ENCODE results near the gene BICD1. TPM values are rescaled to one million over a fixed set of nuclear protein-coding genes. Genes with fewer than 3 reads are reported as not detected.
A peak's percentile ranks its signal among the peaks of the same experiment; 100 is the strongest.

Gene BICD1
- total and polyA plus RNA-seq, 8 donors = 13.6 to 21.2 (median 19.6) TPM

DNA sequence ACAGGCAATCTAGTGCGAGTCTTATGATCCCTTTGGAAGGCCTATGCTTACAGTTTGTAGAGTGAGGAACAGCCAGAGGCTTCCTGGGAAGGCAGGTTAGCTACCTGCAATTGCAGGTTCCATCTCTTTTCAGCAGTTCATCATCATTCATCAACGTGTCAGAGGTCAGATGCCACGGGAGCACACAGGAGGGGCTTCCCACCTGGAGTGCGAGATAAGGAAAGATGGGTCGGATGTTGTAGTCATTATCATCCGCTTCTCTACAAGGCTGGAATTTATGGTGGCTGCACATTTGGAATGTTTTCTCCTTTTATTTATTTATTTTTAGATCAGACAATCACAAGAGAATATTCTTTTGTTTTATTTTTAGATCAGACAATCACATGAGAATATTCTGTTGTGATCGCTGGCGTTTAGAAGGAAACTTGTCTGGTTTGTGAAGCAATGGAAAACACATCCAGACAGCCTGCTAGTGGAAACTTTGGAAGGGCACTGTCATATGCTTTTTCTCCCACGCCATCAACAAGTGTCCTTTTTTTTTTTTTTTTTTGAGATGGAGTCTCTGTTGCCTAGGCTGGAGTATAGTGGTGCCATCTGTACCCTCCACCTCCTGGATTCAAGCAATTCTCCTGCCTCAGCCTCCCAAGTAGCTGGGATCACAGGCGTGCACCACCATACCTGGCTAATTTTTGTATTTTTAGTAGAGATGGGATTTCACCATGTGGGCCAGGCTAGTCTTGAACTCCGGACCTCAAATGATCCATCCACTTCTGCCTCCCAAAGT lies 1.9 kb upstream of the BICD1 start:
- no peak for DNase-seq
- intact Hi-C loops (cut with DNase I) = no loop called here
- H3K27me3 ChIP-seq = peaks cover 0 to 17% of the 10 kb centered on the region in 2 donors
- no peak overlapping the region for H3K27ac ChIP-seq
- H3K4me1 ChIP-seq = peaks cover 0 to 29% of the 10 kb centered on the region in 2 donors
- ATAC-seq = no peak
- H3K4me3 ChIP-seq = no peak overlapping the region
- TF ChIP-seq, protein P1, sequence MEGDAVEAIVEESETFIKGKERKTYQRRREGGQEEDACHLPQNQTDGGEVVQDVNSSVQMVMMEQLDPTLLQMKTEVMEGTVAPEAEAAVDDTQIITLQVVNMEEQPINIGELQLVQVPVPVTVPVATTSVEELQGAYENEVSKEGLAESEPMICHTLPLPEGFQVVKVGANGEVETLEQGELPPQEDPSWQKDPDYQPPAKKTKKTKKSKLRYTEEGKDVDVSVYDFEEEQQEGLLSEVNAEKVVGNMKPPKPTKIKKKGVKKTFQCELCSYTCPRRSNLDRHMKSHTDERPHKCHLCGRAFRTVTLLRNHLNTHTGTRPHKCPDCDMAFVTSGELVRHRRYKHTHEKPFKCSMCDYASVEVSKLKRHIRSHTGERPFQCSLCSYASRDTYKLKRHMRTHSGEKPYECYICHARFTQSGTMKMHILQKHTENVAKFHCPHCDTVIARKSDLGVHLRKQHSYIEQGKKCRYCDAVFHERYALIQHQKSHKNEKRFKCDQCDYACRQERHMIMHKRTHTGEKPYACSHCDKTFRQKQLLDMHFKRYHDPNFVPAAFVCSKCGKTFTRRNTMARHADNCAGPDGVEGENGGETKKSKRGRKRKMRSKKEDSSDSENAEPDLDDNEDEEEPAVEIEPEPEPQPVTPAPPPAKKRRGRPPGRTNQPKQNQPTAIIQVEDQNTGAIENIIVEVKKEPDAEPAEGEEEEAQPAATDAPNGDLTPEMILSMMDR (IDR thresholded peaks at IDR 0.05) = no peak
- H3K36me3 ChIP-seq = no peaks in the 10 kb centered on the region
- H3K9me3 ChIP-seq = no peaks in the 10 kb centered on the region

DNA sequence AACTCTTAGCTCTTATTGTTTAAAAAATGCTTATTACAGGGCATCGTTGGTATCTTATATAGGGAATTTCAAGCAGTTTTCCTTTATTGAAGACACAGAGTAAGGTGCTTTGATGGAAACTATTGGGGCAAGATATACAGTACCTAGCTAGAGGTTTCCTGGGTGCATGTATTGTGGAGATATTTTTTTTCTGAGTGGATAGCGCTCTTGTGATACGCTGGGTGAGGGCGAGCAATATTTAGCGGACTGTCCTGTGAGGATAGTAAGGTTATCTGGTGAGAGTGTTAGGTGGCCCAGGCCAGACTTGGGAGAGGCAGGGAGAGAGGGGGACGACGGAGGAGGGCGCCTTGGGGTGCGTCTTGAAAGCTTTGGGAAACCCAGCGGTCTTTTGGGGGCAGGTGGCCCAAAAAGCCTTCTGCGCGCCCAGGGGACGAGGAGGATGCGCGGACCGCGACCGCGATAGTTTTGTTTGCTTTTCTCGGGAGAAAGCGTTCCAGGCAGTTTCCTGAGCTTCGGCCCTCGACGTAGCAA lies 596 bp upstream of the BICD1 start:
- TF ChIP-seq, protein P1 (IDR thresholded peaks at IDR 0.05) = no peak
- Histone ChIP-seq H3K4me3 (peak overlapping the region; percentile 80 to 92), H3K27ac (peak overlapping the region; percentile 73 to 83), H3K36me3 (no peaks in the 10 kb centered on the region), H3K27me3 (peaks cover 0 to 17% of the 10 kb centered on the region in 2 donors), H3K4me1 (peaks cover 0 to 29% of the 10 kb centered on the region in 2 donors), H3K9me3 (no peaks in the 10 kb centered on the region)
- intact Hi-C loops (cut with DNase I) = no loop called here
- DNase-seq (no peak), ATAC-seq (peak; percentile 1)

DNA sequence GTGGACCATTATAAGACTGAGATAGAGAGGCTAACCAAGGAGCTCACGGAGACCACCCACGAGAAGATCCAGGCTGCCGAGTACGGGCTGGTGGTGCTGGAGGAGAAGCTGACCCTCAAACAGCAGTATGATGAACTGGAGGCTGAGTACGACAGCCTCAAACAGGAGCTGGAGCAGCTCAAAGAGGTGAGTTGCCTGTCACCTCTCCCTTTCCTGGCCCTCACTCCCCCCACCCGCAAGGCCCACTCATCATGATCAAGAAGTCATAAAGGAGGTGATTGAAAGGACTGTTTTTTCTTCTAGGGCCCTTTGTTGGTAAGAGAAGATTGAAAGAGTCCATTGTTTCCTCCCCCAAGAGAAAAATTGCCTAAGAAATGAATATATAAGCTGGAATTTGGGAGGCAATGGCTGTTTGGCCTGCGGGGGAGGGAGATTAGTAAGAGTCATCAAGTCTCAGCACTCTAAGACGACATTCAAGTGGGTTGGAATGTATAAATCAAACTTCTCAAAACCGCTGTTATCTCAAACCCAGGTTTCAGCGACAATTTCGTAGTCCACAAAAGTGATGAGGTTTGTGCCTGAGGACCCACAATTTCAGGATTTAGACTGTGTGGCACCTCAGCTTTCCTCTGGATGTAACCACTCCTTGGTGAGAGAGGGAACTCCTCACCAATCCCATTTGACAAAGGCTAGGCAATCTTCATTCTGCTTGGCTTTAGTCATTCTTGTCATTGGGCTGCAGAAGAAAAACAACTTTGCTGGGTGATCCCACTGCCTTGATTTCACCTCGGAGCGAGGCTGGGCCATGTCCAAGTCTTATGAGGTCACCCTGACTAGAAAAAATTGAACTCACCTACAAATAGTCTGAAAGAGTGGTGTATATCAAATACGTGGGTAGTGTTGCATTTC lies 966 bp downstream of the BICD1 start:
- peak; percentile 35 for ATAC-seq
- H3K4me1 ChIP-seq = peaks cover 0 to 29% of the 10 kb centered on the region in 2 donors
- intact Hi-C loops (cut with DNase I) = no loop called here
- peaks cover 0 to 17% of the 10 kb centered on the region in 2 donors for H3K27me3 ChIP-seq
- peak in 2 of 4 donors; percentile 11 to 13 for DNase-seq
- no peaks in the 10 kb centered on the region for H3K36me3 ChIP-seq
- no peaks in the 10 kb centered on the region for H3K9me3 ChIP-seq
- TF ChIP-seq, protein P1 (IDR thresholded peaks at IDR 0.05) = no peak
- H3K4me3 ChIP-seq = peak overlapping the region; percentile 80 to 92
- peak overlapping the region; percentile 78 to 83 for H3K27ac ChIP-seq

DNA sequence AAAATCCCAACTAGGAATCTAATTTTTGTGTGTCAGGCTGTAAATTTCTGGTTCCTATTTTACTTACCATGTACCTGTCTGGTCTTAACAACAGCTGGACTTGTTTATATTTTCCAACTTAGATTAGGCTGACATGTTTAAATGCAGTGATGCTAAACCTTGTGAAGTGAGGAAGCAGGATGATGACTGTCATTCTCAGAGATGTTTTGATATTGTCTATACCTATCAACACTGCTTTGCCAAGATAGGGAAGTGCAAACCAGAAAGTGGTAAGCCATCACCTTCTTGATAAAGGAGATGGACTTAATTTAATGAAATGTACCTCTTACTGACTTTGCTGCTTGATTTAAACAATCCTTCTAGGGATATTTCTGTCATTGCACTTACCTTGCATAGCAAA lies 2.1 kb downstream of the BICD1 start:
- H3K4me3 ChIP-seq = peak overlapping the region in 1 of 2 donors; percentile 92
- TF ChIP-seq, protein P1 (IDR thresholded peaks at IDR 0.05) = no peak
- H3K36me3 ChIP-seq = no peaks in the 10 kb centered on the region
- no peak for ATAC-seq
- no peak overlapping the region for H3K27ac ChIP-seq
- intact Hi-C loops (cut with DNase I) = no loop called here
- H3K27me3 ChIP-seq = peaks cover 0 to 17% of the 10 kb centered on the region in 2 donors
- no peaks in the 10 kb centered on the region for H3K9me3 ChIP-seq
- H3K4me1 ChIP-seq = peaks cover 0 to 29% of the 10 kb centered on the region in 2 donors
- no peak for DNase-seq
